ENCODE measurements around the gene TP53I11.

The TP53I11 gene

GRCh38 chr11:44911029-44911814, 39.5 kb downstream of the TP53I11 start:
- H3K4me3 ChIP-seq (ENCODE audit: low read length): no peak overlapping the region
- H3K9ac ChIP-seq (ENCODE audit: low read length): peak overlapping the region; percentile 52
- H3K4me1 ChIP-seq (ENCODE audit: control insufficient read depth, low read depth, low read length): no peaks in the 10 kb centered on the region

GRCh38 chr11:44910591-44910990, 40.1 kb downstream of the TP53I11 start:
- no peak overlapping the region for H3K56ac ChIP-seq (ENCODE audit: low read length)
- H3K4me3 ChIP-seq (ENCODE audit: low read length): no peak overlapping the region
- no peaks in the 10 kb centered on the region for H3K27me3 ChIP-seq (ENCODE audit: insufficient read depth, low read length, poor library complexity)
- no peak overlapping the region for H3K9ac ChIP-seq (ENCODE audit: low read length)
- no peaks in the 10 kb centered on the region for H3K79me1 ChIP-seq (ENCODE audit: low read length)
- no peak overlapping the region for H3K4ac ChIP-seq (ENCODE audit: low read depth, low read length)
- H3K4me2 ChIP-seq (ENCODE audit: low read length): no peak overlapping the region
- H2AK5ac ChIP-seq (ENCODE audit: low read length): no peak overlapping the region
- no peak for DNase-seq
- no peaks in the 10 kb centered on the region for H3K36me3 ChIP-seq (ENCODE audit: control insufficient read depth, insufficient read depth, low read length)
- H4K5ac ChIP-seq (ENCODE audit: low read length): no peak overlapping the region
- no peak overlapping the region for H4K8ac ChIP-seq (ENCODE audit: low read depth, low read length)
- no peak overlapping the region for H2BK15ac ChIP-seq (replicated peaks; ENCODE audit: low read depth)
- H2BK120ac ChIP-seq (ENCODE audit: low read depth, low read length): no peak overlapping the region
- no peaks in the 10 kb centered on the region for H3K4me1 ChIP-seq (ENCODE audit: control insufficient read depth, low read depth, low read length)
- H2BK5ac ChIP-seq (ENCODE audit: low read length): no peak overlapping the region
- no peak overlapping the region for H3K18ac ChIP-seq (ENCODE audit: low read length)
- no peak overlapping the region for H3K27ac ChIP-seq (ENCODE audit: low read depth, low read length)
- no peaks in the 10 kb centered on the region for H3K79me2 ChIP-seq (ENCODE audit: control insufficient read depth, insufficient read depth, low read length)
- H3K23ac ChIP-seq (ENCODE audit: low read length): no peak overlapping the region
- no CpG with 5 or more reads among the region's 9 CpGs for WGBS (ENCODE audit: extremely low coverage, insufficient coverage, low lambda C conversion rate)

More at GRCh38 chr11:44911029-44911814, 39.5 kb downstream of the TP53I11 start:
- no peak overlapping the region for H3K4ac ChIP-seq (ENCODE audit: low read depth, low read length)
- H3K36me3 ChIP-seq (ENCODE audit: control insufficient read depth, insufficient read depth, low read length): no peaks in the 10 kb centered on the region
- no peak overlapping the region for H4K5ac ChIP-seq (ENCODE audit: low read length)
- no peak overlapping the region for H3K23ac ChIP-seq (ENCODE audit: low read length)
- H2BK120ac ChIP-seq (ENCODE audit: low read depth, low read length): no peak overlapping the region
- peak; percentile 96 for DNase-seq
- no peaks in the 10 kb centered on the region for H3K27me3 ChIP-seq (ENCODE audit: insufficient read depth, low read length, poor library complexity)
- no peak overlapping the region for H2BK5ac ChIP-seq (ENCODE audit: low read length)
- no peaks in the 10 kb centered on the region for H3K79me2 ChIP-seq (ENCODE audit: control insufficient read depth, insufficient read depth, low read length)
- H2AK5ac ChIP-seq (ENCODE audit: low read length): no peak overlapping the region
- peak overlapping the region; percentile 16 for H3K18ac ChIP-seq (ENCODE audit: low read length)
- no peaks in the 10 kb centered on the region for H3K79me1 ChIP-seq (ENCODE audit: low read length)
- no peak overlapping the region for H4K8ac ChIP-seq (ENCODE audit: low read depth, low read length)
- WGBS (ENCODE audit: extremely low coverage, insufficient coverage, low lambda C conversion rate): no CpG with 5 or more reads among the region's 24 CpGs
- H2BK15ac ChIP-seq (replicated peaks; ENCODE audit: low read depth): no peak overlapping the region
- H3K27ac ChIP-seq (ENCODE audit: low read depth, low read length): no peak overlapping the region
- H3K56ac ChIP-seq (ENCODE audit: low read length): peak overlapping the region; percentile 84
- peak overlapping the region; percentile 83 for H3K4me2 ChIP-seq (ENCODE audit: low read length)

GRCh38 chr11:44909557-44909956, 41.1 kb downstream of the TP53I11 start:
- Histone ChIP-seq H3K56ac (ENCODE audit: low read length) (no peak overlapping the region), H3K27me3 (ENCODE audit: insufficient read depth, low read length, poor library complexity) (no peaks in the 10 kb centered on the region), H2BK5ac (ENCODE audit: low read length) (no peak overlapping the region), H3K79me1 (ENCODE audit: low read length) (no peaks in the 10 kb centered on the region), H3K4me3 (ENCODE audit: low read length) (no peak overlapping the region), H3K4ac (ENCODE audit: low read depth, low read length) (no peak overlapping the region), H3K9ac (ENCODE audit: low read length) (no peak overlapping the region), H3K27ac (ENCODE audit: low read depth, low read length) (no peak overlapping the region), H4K5ac (ENCODE audit: low read length) (no peak overlapping the region), H2BK15ac (replicated peaks; ENCODE audit: low read depth) (no peak overlapping the region), H3K36me3 (ENCODE audit: control insufficient read depth, insufficient read depth, low read length) (no peaks in the 10 kb centered on the region), H3K18ac (ENCODE audit: low read length) (no peak overlapping the region), H3K79me2 (ENCODE audit: control insufficient read depth, insufficient read depth, low read length) (no peaks in the 10 kb centered on the region), H3K4me2 (ENCODE audit: low read length) (no peak overlapping the region), H3K23ac (ENCODE audit: low read length) (no peak overlapping the region), H2AK5ac (ENCODE audit: low read length) (no peak overlapping the region), H3K4me1 (ENCODE audit: control insufficient read depth, low read depth, low read length) (no peaks in the 10 kb centered on the region), H4K8ac (ENCODE audit: low read depth, low read length) (no peak overlapping the region), H2BK120ac (ENCODE audit: low read depth, low read length) (no peak overlapping the region)
- WGBS (ENCODE audit: extremely low coverage, insufficient coverage, low lambda C conversion rate): no CpG with 5 or more reads among the region's 14 CpGs
- no peak for DNase-seq

GRCh38 chr11:44906649-44907048, 44.0 kb downstream of the TP53I11 start:
- WGBS (ENCODE audit: extremely low coverage, insufficient coverage, low lambda C conversion rate): no CpG with 5 or more reads among the region's 5 CpGs
- no peak overlapping the region for H2AK5ac ChIP-seq (ENCODE audit: low read length)
- no peak overlapping the region for H2BK5ac ChIP-seq (ENCODE audit: low read length)
- DNase-seq: no peak
- H3K4me1 ChIP-seq (ENCODE audit: control insufficient read depth, low read depth, low read length): no peaks in the 10 kb centered on the region
- H3K79me2 ChIP-seq (ENCODE audit: control insufficient read depth, insufficient read depth, low read length): no peaks in the 10 kb centered on the region
- H3K27me3 ChIP-seq (ENCODE audit: insufficient read depth, low read length, poor library complexity): no peaks in the 10 kb centered on the region
- no peak overlapping the region for H3K27ac ChIP-seq (ENCODE audit: low read depth, low read length)
- H4K5ac ChIP-seq (ENCODE audit: low read length): no peak overlapping the region
- H2BK120ac ChIP-seq (ENCODE audit: low read depth, low read length): no peak overlapping the region
- no peaks in the 10 kb centered on the region for H3K79me1 ChIP-seq (ENCODE audit: low read length)
- H2BK15ac ChIP-seq (replicated peaks; ENCODE audit: low read depth): no peak overlapping the region
- no peak overlapping the region for H3K4ac ChIP-seq (ENCODE audit: low read depth, low read length)
- H3K56ac ChIP-seq (ENCODE audit: low read length): no peak overlapping the region
- H3K18ac ChIP-seq (ENCODE audit: low read length): no peak overlapping the region
- no peak overlapping the region for H3K9ac ChIP-seq (ENCODE audit: low read length)
- no peak overlapping the region for H3K4me2 ChIP-seq (ENCODE audit: low read length)
- H4K8ac ChIP-seq (ENCODE audit: low read depth, low read length): no peak overlapping the region
- H3K36me3 ChIP-seq (ENCODE audit: control insufficient read depth, insufficient read depth, low read length): no peaks in the 10 kb centered on the region
- H3K4me3 ChIP-seq (ENCODE audit: low read length): no peak overlapping the region
- no peak overlapping the region for H3K23ac ChIP-seq (ENCODE audit: low read length)

GRCh38 chr11:44905131-44905866, 45.4 kb downstream of the TP53I11 start:
- DNase-seq: no peak
- Histone ChIP-seq H3K79me1 (ENCODE audit: low read length) (no peaks in the 10 kb centered on the region), H3K56ac (ENCODE audit: low read length) (no peak overlapping the region), H2AK5ac (ENCODE audit: low read length) (no peak overlapping the region), H3K18ac (ENCODE audit: low read length) (no peak overlapping the region), H3K23ac (ENCODE audit: low read length) (no peak overlapping the region), H3K4ac (ENCODE audit: low read depth, low read length) (no peak overlapping the region), H3K4me1 (ENCODE audit: control insufficient read depth, low read depth, low read length) (no peaks in the 10 kb centered on the region), H3K27me3 (ENCODE audit: insufficient read depth, low read length, poor library complexity) (no peaks in the 10 kb centered on the region), H3K4me3 (ENCODE audit: low read length) (no peak overlapping the region), H3K27ac (ENCODE audit: low read depth, low read length) (no peak overlapping the region), H3K79me2 (ENCODE audit: control insufficient read depth, insufficient read depth, low read length) (no peaks in the 10 kb centered on the region), H2BK120ac (ENCODE audit: low read depth, low read length) (no peak overlapping the region), H3K36me3 (ENCODE audit: control insufficient read depth, insufficient read depth, low read length) (no peaks in the 10 kb centered on the region), H4K5ac (ENCODE audit: low read length) (no peak overlapping the region), H3K4me2 (ENCODE audit: low read length) (no peak overlapping the region), H2BK15ac (replicated peaks; ENCODE audit: low read depth) (no peak overlapping the region), H2BK5ac (ENCODE audit: low read length) (no peak overlapping the region), H4K8ac (ENCODE audit: low read depth, low read length) (no peak overlapping the region), H3K9ac (ENCODE audit: low read length) (no peak overlapping the region)
- WGBS (ENCODE audit: extremely low coverage, insufficient coverage, low lambda C conversion rate): no CpG with 5 or more reads among the region's 9 CpGs
